Measurements from ENCODE around the gene BAHCC1. TPM values are rescaled to one million over a fixed set of nuclear protein-coding genes. Genes with fewer than 3 reads are reported as not detected.

The BAHCC1 gene
- total RNA-seq, 2 experiments from 2014 or later, result 0.02 TPM; not detected in 1

DNA sequence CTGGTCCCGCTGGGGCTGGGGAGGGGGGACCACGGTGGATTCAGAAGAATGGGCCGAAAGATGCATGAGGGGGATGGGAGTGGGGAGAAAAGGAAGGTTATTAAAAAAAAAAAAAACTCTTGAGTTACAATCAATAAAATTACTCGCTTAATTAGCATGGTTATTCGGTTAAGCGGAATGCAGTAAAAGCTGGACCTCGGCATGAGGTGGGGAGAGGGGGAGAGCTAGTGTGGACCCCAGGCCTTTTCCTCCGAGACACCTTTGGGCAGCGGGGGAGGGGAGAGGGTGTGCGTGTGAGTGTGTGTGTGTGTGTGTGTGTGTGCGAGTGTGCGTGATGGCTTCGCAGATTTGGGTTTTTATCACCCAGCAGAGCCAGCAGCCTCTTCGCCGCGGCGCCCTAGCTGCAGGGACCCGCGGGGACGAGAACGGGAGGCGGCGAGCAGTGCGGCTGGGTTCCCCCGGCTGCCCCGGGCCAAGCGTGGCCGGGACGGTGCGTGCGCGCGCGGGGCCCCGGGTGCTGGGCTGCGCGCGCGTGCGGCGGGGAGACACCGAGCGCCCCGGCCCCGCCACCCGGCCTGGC, 3.7 kb downstream of the BAHCC1 start:
- no peak for DNase-seq
- H3K27ac Mint-ChIP-seq, result no peak overlapping the region
- CTCF ChIA-PET, result no interaction called here
- H3K36me3 Mint-ChIP-seq (ENCODE audit: low read depth), result no peaks in the 10 kb centered on the region
- H3K27me3 Mint-ChIP-seq (ENCODE audit: low read depth), result peaks cover 60% of the 10 kb centered on the region
- peaks cover 30% of the 10 kb centered on the region for H3K4me1 Mint-ChIP-seq (ENCODE audit: low read depth)
- H3K9me3 Mint-ChIP-seq, result no peaks in the 10 kb centered on the region
- intact Hi-C loops (cut with micrococcal nuclease), result loop anchor here (5.0 to 10.0 kb wide), 2 partner anchors 83 to 144 kb away; no protein-coding TSS in a partner anchor
- peak overlapping the region; percentile 70 for H3K4me3 Mint-ChIP-seq

DNA sequence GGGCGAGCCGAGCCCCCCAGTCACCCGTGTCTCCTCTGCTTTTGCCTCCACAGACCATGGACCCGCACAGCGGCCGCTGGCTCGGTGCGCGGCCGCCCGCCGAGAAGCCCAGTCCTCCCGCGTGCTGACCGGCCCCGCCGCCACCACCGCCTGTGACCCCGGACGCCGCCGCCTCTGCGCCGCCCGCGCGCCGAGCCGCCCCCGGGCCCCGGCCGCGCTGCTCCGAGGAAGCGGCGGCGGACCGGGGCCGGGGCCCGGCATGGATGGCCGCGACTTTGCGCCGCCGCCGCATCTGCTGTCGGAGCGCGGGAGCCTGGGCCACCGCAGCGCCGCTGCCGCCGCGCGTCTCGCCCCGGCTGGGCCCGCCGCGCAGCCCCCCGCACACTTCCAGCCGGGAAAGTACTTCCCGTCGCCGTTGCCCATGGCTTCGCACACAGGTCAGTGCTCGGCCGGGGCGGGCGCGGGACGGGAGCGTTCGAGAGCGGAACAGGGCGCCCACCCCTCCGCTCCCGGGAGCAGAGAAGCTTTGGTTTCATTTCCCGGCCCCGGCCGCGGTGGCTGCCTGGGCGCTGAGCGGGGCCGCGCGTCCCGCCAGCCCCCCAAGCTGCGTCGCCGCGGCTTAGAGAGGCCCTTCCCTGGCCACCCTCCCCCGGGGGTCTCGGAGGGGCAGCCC, 4.4 kb downstream of the BAHCC1 start:
- peaks cover 53% of the 10 kb centered on the region for H3K27me3 Mint-ChIP-seq (ENCODE audit: low read depth)
- no peak overlapping the region for H3K27ac Mint-ChIP-seq
- peak overlapping the region; percentile 51 for H3K4me3 Mint-ChIP-seq
- peaks cover 23% of the 10 kb centered on the region for H3K4me1 Mint-ChIP-seq (ENCODE audit: low read depth)
- intact Hi-C loops (cut with micrococcal nuclease), result loop anchor here (5.0 to 10.0 kb wide), 2 partner anchors 83 to 145 kb away; no protein-coding TSS in a partner anchor
- H3K9me3 Mint-ChIP-seq, result no peaks in the 10 kb centered on the region
- H3K36me3 Mint-ChIP-seq (ENCODE audit: low read depth), result no peaks in the 10 kb centered on the region
- DNase-seq, result no peak
- CTCF ChIA-PET, result no interaction called here

DNA sequence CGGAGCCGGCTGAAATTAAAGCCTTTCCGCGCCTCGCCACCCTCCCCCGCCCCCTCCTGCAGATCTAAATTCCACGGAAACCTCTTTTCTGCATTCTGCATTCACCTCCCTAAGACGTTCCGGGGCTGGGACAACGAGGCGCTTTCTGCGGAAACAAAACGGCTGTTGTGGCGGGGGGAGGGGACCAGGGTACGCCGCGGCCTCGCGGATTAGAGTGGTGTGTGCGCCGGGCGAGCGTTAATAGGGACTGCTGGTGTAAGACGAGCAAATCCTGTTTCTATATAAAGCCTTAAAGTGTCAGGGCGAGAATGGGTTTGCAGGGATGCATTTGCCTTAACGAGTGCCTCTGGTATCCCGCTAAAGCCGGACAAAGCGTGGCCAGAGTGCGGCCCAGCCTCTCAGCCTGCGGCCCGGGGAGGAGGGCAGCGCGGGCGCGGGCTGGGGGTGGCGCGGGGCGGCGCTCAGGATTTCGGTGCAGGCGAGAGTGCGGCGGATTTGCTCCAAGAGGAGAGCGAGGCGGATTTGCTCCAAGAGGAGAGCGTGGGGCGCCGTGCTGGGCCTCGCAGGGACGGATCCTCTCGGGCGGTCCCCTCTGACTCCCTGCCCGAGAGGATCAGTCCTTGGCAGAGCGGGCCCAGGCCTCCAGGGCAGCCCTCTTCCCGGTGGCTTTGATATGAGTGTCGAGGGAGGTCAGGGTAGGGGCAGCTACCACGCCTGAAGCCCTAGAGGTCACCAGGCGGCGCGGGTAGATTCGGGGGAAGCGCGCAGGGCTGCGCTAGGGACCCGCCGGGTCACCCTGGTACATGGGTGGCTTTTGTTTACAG, 5.1 kb downstream of the BAHCC1 start:
- peaks cover 17% of the 10 kb centered on the region for H3K4me1 Mint-ChIP-seq (ENCODE audit: low read depth)
- DNase-seq, result no peak
- peaks cover 46% of the 10 kb centered on the region for H3K27me3 Mint-ChIP-seq (ENCODE audit: low read depth)
- no peak overlapping the region for H3K27ac Mint-ChIP-seq
- CTCF ChIA-PET, result no interaction called here
- H3K9me3 Mint-ChIP-seq, result no peaks in the 10 kb centered on the region
- H3K36me3 Mint-ChIP-seq (ENCODE audit: low read depth), result no peaks in the 10 kb centered on the region
- H3K4me3 Mint-ChIP-seq, result peak overlapping the region; percentile 51
- intact Hi-C loops (cut with micrococcal nuclease), result no loop called here

DNA sequence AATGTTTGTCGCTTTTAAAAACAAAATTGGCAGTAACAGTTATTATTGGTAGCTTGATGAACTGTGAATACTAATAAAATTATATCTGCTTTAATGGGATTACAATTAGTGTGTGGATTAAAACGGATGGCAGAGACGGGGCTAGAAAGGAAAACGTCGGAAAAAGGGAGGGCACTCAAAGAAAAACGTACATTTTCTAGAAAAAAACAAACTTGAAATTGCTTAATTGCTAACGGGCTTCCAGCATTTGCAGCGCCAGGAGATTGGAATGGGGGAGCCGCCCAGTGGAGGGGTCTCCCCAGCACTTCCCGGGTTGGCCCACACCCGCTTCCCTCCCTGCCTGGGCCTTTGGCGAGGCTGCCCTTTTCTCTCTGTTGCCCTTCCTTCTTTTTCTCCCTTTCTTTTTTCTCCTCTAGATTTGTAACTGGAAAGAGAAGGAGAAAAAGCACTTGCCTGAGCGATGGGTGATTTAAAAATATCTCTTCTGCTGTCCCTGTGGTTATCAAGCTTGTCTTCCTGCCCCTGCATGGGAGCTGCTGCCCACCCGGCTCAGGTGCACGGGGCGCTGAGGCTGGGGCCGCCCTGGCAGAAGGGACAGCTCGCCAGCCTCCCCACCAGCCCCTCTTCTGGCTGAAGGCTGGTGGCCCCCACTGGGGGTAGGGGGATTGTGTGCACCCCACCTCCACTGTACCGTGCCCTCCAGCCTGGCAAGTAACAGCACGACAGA, 5.9 kb downstream of the BAHCC1 start:
- peaks cover 14% of the 10 kb centered on the region for H3K4me1 Mint-ChIP-seq (ENCODE audit: low read depth)
- H3K4me3 Mint-ChIP-seq, result no peak overlapping the region
- no peaks in the 10 kb centered on the region for H3K36me3 Mint-ChIP-seq (ENCODE audit: low read depth)
- H3K27ac Mint-ChIP-seq, result no peak overlapping the region
- intact Hi-C loops (cut with micrococcal nuclease), result no loop called here
- no peak for DNase-seq
- H3K9me3 Mint-ChIP-seq, result no peaks in the 10 kb centered on the region
- H3K27me3 Mint-ChIP-seq (ENCODE audit: low read depth), result peaks cover 51% of the 10 kb centered on the region
- CTCF ChIA-PET, result interaction anchor here (1.2 to 1.8 kb wide), 2 partner anchors 84 to 109 kb away, joined by 3 to 6 read pairs; no protein-coding TSS in a partner anchor

DNA sequence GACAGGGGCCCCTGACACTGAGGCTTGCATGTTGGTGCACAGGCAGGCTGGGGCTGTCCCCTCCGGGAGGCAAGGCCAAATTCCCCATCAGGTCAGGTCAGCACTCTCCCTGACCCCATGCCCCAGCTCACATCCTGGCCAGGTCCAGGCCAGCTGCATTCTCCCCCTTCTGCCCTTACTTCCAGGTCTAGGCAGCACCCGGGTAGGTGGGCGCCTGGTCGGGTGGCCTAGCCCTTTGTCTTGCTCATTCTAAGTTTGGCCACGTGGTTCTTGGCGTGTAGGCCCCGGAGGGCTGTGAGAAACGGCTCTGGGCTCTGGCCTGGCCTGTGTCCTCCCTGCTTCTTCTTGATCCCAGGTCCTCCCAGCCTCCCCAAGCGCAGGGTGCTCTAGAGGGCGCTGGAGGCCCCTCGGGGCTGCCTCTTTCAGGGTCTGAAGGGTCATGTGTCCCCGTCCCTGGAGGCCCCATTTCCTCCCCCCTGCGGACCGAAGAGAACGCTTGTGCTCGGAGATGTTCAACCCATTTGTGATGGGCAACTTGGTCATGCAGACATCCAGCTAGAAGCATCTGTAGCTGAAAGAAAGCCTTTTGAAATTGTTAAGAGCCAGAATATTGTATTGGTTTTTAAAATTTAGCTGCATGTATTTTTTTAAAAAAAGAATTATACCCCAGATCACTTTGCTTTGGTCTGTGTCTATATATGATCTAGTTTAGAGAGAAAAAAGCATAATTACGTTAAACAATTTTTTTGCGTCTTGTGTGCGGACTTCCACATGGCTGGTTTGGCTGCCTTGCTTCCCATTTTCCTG, 6.7 kb downstream of the BAHCC1 start:
- Mint-ChIP-seq H3K27me3 (ENCODE audit: low read depth) (peaks cover 53% of the 10 kb centered on the region), H3K36me3 (ENCODE audit: low read depth) (no peaks in the 10 kb centered on the region), H3K9me3 (no peaks in the 10 kb centered on the region), H3K4me3 (no peak overlapping the region), H3K27ac (no peak overlapping the region), H3K4me1 (ENCODE audit: low read depth) (peaks cover 12% of the 10 kb centered on the region)
- intact Hi-C loops (cut with micrococcal nuclease), result no loop called here
- DNase-seq, result peak; percentile 33
- CTCF ChIA-PET, result interaction anchor here (1.2 to 1.8 kb wide), 2 partner anchors 83 to 110 kb away, joined by 3 to 6 read pairs; no protein-coding TSS in a partner anchor

DNA sequence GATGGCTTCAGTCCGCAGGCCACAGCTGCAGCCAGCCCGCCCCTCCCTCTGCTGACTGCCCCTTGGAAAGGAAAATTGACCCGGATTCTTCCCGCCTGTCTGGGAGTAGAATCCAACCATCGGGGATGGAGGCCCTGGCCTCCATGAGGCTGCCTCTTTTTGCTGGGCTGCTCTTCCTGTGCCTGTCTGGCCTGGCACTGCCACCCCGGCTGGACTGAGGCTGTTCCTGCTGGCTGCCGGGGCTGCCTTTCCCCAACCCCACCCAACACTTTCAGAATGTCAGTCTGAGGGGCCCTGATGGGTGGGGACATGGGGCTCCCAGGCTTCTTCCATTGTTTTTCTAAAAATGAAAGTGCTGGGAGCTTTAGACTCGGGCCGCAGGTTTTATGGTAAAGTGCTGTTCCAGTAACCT, 7.3 kb downstream of the BAHCC1 start:
- peaks cover 54% of the 10 kb centered on the region for H3K27me3 Mint-ChIP-seq (ENCODE audit: low read depth)
- no peak overlapping the region for H3K27ac Mint-ChIP-seq

DNA sequence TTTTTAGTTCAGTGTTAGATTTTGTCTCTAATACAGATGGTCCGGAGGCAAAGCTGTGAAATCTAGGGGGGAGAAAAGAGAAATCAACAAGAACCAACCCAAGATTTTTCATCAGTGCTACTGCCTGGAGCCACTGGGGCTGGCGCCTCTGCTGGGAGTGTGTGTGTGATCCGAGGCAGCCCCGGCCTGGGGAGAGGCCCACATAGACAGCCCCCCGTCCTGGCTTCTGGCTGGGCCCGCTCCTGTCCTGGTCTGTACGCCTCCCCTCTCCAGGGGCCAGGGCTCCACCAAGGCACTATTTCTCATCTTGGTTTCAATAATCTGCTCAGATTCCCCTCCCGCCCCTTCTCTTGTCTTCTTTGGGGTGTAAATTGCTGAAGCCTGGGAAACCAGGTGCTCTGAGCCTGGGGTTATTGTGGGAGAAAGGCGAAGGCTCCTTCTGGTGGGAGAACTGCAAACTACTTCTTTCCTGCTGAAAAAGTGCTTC, 7.8 kb downstream of the BAHCC1 start:
- no peak for DNase-seq
- CTCF ChIA-PET, result interaction anchor here (1.8 kb wide), 1 partner anchor 82 kb away, joined by 6 read pairs; no protein-coding TSS in a partner anchor
- H3K4me1 Mint-ChIP-seq (ENCODE audit: low read depth), result peaks cover 9% of the 10 kb centered on the region
- intact Hi-C loops (cut with micrococcal nuclease), result no loop called here
- H3K9me3 Mint-ChIP-seq, result no peaks in the 10 kb centered on the region
- no peak overlapping the region for H3K4me3 Mint-ChIP-seq
- H3K27me3 Mint-ChIP-seq (ENCODE audit: low read depth), result peaks cover 52% of the 10 kb centered on the region
- no peak overlapping the region for H3K27ac Mint-ChIP-seq
- H3K36me3 Mint-ChIP-seq (ENCODE audit: low read depth), result no peaks in the 10 kb centered on the region

More for the DNA sequence above, 7.3 kb downstream of the BAHCC1 start:
- CTCF ChIA-PET, result interaction anchor here (1.8 kb wide), 1 partner anchor 82 kb away, joined by 6 read pairs; no protein-coding TSS in a partner anchor
- intact Hi-C loops (cut with micrococcal nuclease), result no loop called here
- Mint-ChIP-seq H3K9me3 (no peaks in the 10 kb centered on the region), H3K4me1 (ENCODE audit: low read depth) (peaks cover 12% of the 10 kb centered on the region), H3K36me3 (ENCODE audit: low read depth) (no peaks in the 10 kb centered on the region), H3K4me3 (no peak overlapping the region)
- no peak for DNase-seq

DNA sequence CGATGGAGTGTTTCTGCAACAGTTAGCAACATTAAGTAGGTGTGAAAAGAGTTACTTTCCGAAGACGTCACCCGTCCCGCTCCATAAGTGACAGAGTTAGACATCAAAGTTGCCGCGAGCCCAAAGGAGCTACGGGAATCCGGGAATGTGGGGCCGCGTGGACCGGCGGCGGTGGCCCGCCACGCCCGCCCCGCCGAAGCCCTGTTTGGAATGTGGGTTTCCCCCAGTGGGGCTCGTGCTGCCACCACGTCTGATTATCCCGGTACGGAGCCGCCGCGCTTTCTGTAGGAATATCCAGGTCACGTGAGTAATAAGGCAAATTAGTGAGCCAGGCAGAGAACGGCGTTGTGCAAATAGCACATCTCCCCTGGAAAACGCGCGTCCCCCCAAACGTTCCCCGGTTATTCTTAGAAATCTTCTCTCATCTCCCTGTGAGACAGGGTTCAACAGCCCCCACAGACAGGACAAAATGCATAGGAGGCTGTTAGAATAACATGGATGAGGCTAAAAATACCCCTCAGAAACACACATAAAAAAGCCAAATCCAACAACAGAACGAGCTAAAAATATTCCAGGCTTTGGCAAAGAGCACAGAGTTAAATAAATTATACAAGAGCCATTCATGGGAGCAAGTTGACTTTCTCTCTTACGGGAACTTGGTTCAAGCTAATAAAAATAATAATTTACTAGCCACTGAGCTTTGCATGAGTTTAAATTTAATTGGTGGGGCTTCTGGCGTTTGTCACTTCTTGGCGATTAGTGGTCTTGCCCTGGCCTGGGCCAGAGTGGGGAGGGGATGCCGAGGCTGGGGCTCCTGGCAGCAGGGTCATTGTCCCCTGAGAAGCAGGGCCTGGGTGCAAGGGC, 8.6 kb downstream of the BAHCC1 start:
- intact Hi-C loops (cut with micrococcal nuclease), result no loop called here

DNA sequence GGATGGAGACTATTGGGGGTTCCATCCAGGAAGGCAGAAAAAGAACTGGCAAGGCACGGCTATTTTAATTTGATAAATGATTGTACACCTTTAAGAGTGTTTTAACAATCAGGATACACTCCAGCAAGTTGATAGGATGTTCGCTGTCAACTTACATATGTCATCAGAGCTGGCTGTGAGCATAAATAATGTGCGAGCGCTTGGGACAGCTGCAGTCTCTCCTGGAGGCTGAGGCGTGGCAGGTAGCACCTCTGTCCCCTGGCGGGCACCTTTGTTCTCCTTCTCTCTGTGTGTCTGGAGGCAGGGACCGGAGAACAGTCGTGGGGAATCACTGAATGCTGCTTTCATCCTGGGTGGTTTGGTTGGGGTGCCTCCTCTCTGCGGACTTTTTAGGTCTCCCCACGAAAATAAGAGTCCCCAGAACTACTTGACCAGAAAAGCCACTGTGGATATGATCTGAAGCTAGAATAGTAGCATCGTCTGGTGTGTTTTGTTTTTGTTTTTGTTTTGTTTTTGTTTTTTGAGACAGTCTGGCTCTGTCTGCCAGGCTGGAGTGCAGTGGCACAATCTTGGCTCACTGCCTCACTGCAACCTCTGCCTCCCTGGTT, 9.4 kb downstream of the BAHCC1 start:
- Mint-ChIP-seq H3K4me1 (ENCODE audit: low read depth) (peaks cover 4% of the 10 kb centered on the region), H3K9me3 (no peaks in the 10 kb centered on the region), H3K36me3 (ENCODE audit: low read depth) (no peaks in the 10 kb centered on the region), H3K4me3 (no peak overlapping the region), H3K27me3 (ENCODE audit: low read depth) (peaks cover 45% of the 10 kb centered on the region), H3K27ac (no peak overlapping the region)
- no peak for DNase-seq
- CTCF ChIA-PET, result no interaction called here
- intact Hi-C loops (cut with micrococcal nuclease), result no loop called here

More for the DNA sequence above, 8.6 kb downstream of the BAHCC1 start:
- H3K36me3 Mint-ChIP-seq (ENCODE audit: low read depth), result no peaks in the 10 kb centered on the region
- H3K9me3 Mint-ChIP-seq, result no peaks in the 10 kb centered on the region
- H3K4me3 Mint-ChIP-seq, result no peak overlapping the region
- no peak overlapping the region for H3K27ac Mint-ChIP-seq
- H3K4me1 Mint-ChIP-seq (ENCODE audit: low read depth), result peaks cover 4% of the 10 kb centered on the region
- no peak for DNase-seq
- CTCF ChIA-PET, result no interaction called here
- peaks cover 47% of the 10 kb centered on the region for H3K27me3 Mint-ChIP-seq (ENCODE audit: low read depth)

DNA sequence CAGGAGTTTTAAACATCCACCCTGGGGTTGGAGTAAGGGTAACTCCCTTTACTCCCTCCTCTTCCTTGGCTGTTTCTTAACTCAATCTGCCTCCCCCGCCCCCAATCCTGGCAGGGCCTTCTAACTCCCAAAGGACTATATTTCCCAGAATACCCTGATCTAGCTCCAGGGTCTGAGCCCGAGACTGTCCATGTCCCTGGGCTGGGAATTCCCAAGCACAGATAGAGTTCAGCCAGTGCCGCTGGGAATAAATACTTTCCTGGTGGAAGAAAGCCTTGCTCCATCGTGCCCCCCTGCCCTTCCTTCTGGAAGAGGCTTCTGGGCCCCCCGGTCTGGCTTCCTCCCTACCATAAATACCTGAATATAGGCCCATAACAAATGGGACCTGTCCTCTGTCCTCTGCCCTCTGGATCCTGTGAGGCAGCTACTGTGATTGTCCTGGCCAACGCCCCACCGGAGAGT, 10.2 kb downstream of the BAHCC1 start:
- intact Hi-C loops (cut with micrococcal nuclease), result no loop called here
- no peak overlapping the region for H3K4me3 Mint-ChIP-seq
- no peak overlapping the region for H3K27ac Mint-ChIP-seq
- H3K36me3 Mint-ChIP-seq (ENCODE audit: low read depth), result no peaks in the 10 kb centered on the region
- peaks cover 41% of the 10 kb centered on the region for H3K27me3 Mint-ChIP-seq (ENCODE audit: low read depth)
- CTCF ChIA-PET, result no interaction called here
- no peak for DNase-seq
- H3K9me3 Mint-ChIP-seq, result no peaks in the 10 kb centered on the region
- H3K4me1 Mint-ChIP-seq (ENCODE audit: low read depth), result peaks cover 1% of the 10 kb centered on the region

All from activated naive CD4-positive, alpha-beta T cell treated with anti-CD3 and anti-CD28 coated beads for 36 hours (primary cell).